Peyer's patch (tissue), 4 donors: ENCODE results near the gene SPATA16.

Experiments
- CTCF ChIP-seq, 6 experiments: fragments of 450-650 bp in 4 of 6; fragments of 200-600 bp in 2 of 6; sonication (generic) in 1 of 6; IDR thresholded peaks; one replicate each; pipeline ENCODE4 v1.5.1; 2017 to 2019; ENCODE audit warnings: antibody characterized with exemption in 6 of 6, mild to moderate bottlenecking in 3 of 6, moderate library complexity in 1 of 6
- POLR2A ChIP-seq, 2 donors: fragments of 450-650 bp; IDR thresholded peaks; one replicate each; pipeline ENCODE4 v1.5.1; 2017; ENCODE audit warnings: antibody characterized with exemption in 2 of 2, mild to moderate bottlenecking in 2 of 2, moderate library complexity in 2 of 2

GRCh38 chr3:172991424-172991996 lies 149.5 kb downstream of the SPATA16 start:
- TF ChIP-seq POLR2A (IDR thresholded peaks at IDR 0.05): no peak
- no peak for TF ChIP-seq CTCF (IDR thresholded peaks at IDR 0.05)
